HG02623 (cell line): ENCODE measurements around the gene COA4.
"Not testable (repeated sequence)": the region's sequence is repeated elsewhere in the genome, so short reads cannot be mapped to it uniquely, and the experiment has no call there.

ENCODE experiments used
- ATAC-seq: cut with Tn5 transposase; IDR thresholded peaks from one replicate; pipeline ENCODE4 v1.9.1; 2021; ENCODE audit warnings: moderate library complexity; ENCODE audit not compliant: unreplicated experiment

COA4 gene

GRCh38 chr11:73876424-73877310, at the start of gene COA4, which contains the start of gene PAAF1:
TSS of gene COA4 (minus strand) at chr11:73876846. CDS start at chr11:73873378, 3,468 bp downstream.
TSS of gene PAAF1 (plus strand) at chr11:73876999. CDS start at chr11:73877022, 23 bp downstream.
- ATAC-seq = peak; percentile 97

- no peak for ATAC-seq
Observed at GRCh38 chr11:73921180-73921579, 44.5 kb upstream of the COA4 start.

GRCh38 chr11:73916435-73916834, 39.8 kb upstream of the COA4 start:
- no peak for ATAC-seq

GRCh38 chr11:73914284-73914683, 37.6 kb upstream of the COA4 start:
- ATAC-seq = no peak

- no peak for ATAC-seq
Observed at GRCh38 chr11:73913472-73913871, 36.8 kb upstream of the COA4 start.

GRCh38 chr11:73912026-73912425, 35.4 kb upstream of the COA4 start:
- no peak for ATAC-seq

GRCh38 chr11:73907191-73907590, 30.5 kb upstream of the COA4 start:
- no peak for ATAC-seq

GRCh38 chr11:73902303-73902702, 25.7 kb upstream of the COA4 start:
- ATAC-seq = no peak

GRCh38 chr11:73894725-73895335, 18.2 kb upstream of the COA4 start:
- ATAC-seq = no peak

- ATAC-seq = no peak
Observed at GRCh38 chr11:73893041-73893440, 16.4 kb upstream of the COA4 start.

GRCh38 chr11:73889536-73889935, 12.9 kb upstream of the COA4 start:
- ATAC-seq = no peak

GRCh38 chr11:73889019-73889418, 12.4 kb upstream of the COA4 start:
- no peak for ATAC-seq

GRCh38 chr11:73888244-73888643, 11.6 kb upstream of the COA4 start:
- no peak for ATAC-seq

GRCh38 chr11:73883856-73884255, 7.2 kb upstream of the COA4 start:
- no peak for ATAC-seq

GRCh38 chr11:73880449-73880848, 3.8 kb upstream of the COA4 start:
- ATAC-seq = not testable (repeated sequence)

- ATAC-seq = no peak
Observed at GRCh38 chr11:73878771-73879170, 2.1 kb upstream of the COA4 start.

GRCh38 chr11:73875840-73876239, 806 bp downstream of the COA4 start:
- ATAC-seq = no peak

- no peak for ATAC-seq
Observed at GRCh38 chr11:73875380-73875779, 1.3 kb downstream of the COA4 start.

GRCh38 chr11:73872749-73873357, 3.8 kb downstream of the COA4 start:
- ATAC-seq = no peak

- no peak for ATAC-seq
Observed at GRCh38 chr11:73870261-73870660, 6.4 kb downstream of the COA4 start.

- ATAC-seq = no peak
Observed at GRCh38 chr11:73869332-73869949, 7.2 kb downstream of the COA4 start.
